Fibroblast of lung (primary cell): ENCODE measurements around the gene EMSY.

Experiments used
- CTCF ChIP-seq, 2 donors: IDR thresholded peaks in 1 of 2; conservative IDR thresholded peaks in 1 of 2; 1 replicate in 1 of 2; 2 replicates in 1 of 2; pipeline ENCODE4 v1.5.1; 2011 to 2012; ENCODE audit warnings: low read length in 2 of 2, control low read depth in 1 of 2, inconsistent platforms in 1 of 2, low read depth in 1 of 2, mild to moderate bottlenecking in 1 of 2
- EZH2 ChIP-seq: IDR thresholded peaks from 2 replicates; pipeline ENCODE4 v1.5.1; 2012; ENCODE audit warnings: low read length, control low read depth, mild to moderate bottlenecking; ENCODE audit errors: missing control alignments

GRCh38 chr11:76566811-76567210 lies 122.0 kb downstream of the EMSY start:
- TF ChIP-seq CTCF (conservative IDR thresholded peaks at IDR 0.05 in 1 of 2, IDR thresholded peaks at IDR 0.05 in 1 of 2; ENCODE audit: low read depth in 1 of 2, low read length in 2 of 2) (no peak), EZH2 (no peak)
